H1 (cell line): Measurements from ENCODE around the gene MST1R. TPM values are rescaled to one million over a fixed set of nuclear protein-coding genes. Genes with fewer than 3 reads are reported as not detected.

ENCODE experiments used
- CTCF ChIA-PET: fragments of 300-600 bp; sonication (Branson Sonifier 250); formaldehyde crosslinking; loops from one replicate; lab custom pipeline; 2021; ENCODE audit not compliant: partially characterized antibody; lab: Charles Lee
- POLR2A ChIA-PET: fragments of 300-600 bp; sonication (Branson Sonifier 250); formaldehyde crosslinking; loops from one replicate; lab custom pipeline; 2021; ENCODE audit warnings: inconsistent platforms; ENCODE audit not compliant: partially characterized antibody; lab: Charles Lee
- DNase-seq, 2 experiments: peaks; one replicate each; pipeline versions ENCODE4 v3.0.0 to v3.0.0-alpha.2; 2010 to 2022; ENCODE audit warnings: low spot score in 2 of 2, low read depth in 1 of 2, mixed read lengths in 1 of 2
- FAIRE-seq: peaks from 2 replicates; lab custom pipeline; 2011; peaks lifted over from hg19 to GRCh38; lab: Jason Lieb, UNC
- H2AFZ ChIP-seq: 2 replicates; pipeline ENCODE4 v1.8.1; 2012; ENCODE audit warnings: low read length, inconsistent platforms
- H2AK5ac ChIP-seq: 2 replicates; pipeline ENCODE4 v1.6.1; 2013; ENCODE audit warnings: low read depth, low read length
- H2BK120ac ChIP-seq: replicated peaks from 2 replicates; pipeline ENCODE3; 2013; ENCODE audit warnings: low read depth, low read length, inconsistent platforms
- H2BK12ac ChIP-seq: 2 replicates; pipeline ENCODE4 v1.6.1; 2013; ENCODE audit warnings: low read depth, low read length
- H2BK15ac ChIP-seq: 2 replicates; pipeline ENCODE4 v1.6.1; 2013; ENCODE audit warnings: low read length
- H2BK20ac ChIP-seq: 2 replicates; pipeline ENCODE4 v1.6.1; 2013; ENCODE audit warnings: low read length
- H2BK5ac ChIP-seq: 2 replicates; pipeline ENCODE4 v1.6.1; 2013; ENCODE audit warnings: low read depth, low read length
- H3K14ac ChIP-seq: 2 replicates; pipeline ENCODE4 v1.6.1; 2013; ENCODE audit warnings: inconsistent platforms; ENCODE audit not compliant: insufficient read length
- H3K18ac ChIP-seq: 2 replicates; pipeline ENCODE4 v1.6.1; 2013; ENCODE audit warnings: low read length; ENCODE audit errors: extremely low read depth
- H3K23ac ChIP-seq: 2 replicates; pipeline ENCODE4 v1.6.1; 2013; ENCODE audit warnings: inconsistent platforms; ENCODE audit not compliant: insufficient read length
- H3K23me2 ChIP-seq: 2 replicates; pipeline ENCODE4 v1.6.1; 2013; ENCODE audit warnings: low read depth, low read length
- H3K27ac ChIP-seq: 2 replicates; pipeline ENCODE4 v1.6.1; 2011; ENCODE audit warnings: low read depth, low read length, inconsistent platforms
- H3K27me3 ChIP-seq, 4 experiments: replicated peaks in 1 of 4; 1 replicate in 1 of 4; 2 replicates in 3 of 4; pipeline versions ENCODE4 v1.6.1 to v1.8.1; 2011 to 2013; ENCODE audit warnings: low read length in 3 of 4, mild to moderate bottlenecking in 3 of 4, inconsistent platforms in 2 of 4, mixed read lengths in 2 of 4, moderate library complexity in 1 of 4; ENCODE audit not compliant: control insufficient read depth in 3 of 4, insufficient read depth in 3 of 4; ENCODE audit errors: extremely low read depth in 1 of 4
- H3K36me3 ChIP-seq, 4 experiments: 2 replicates each; pipeline versions ENCODE4 v1.6.1 to v1.8.1; 2011 to 2013; ENCODE audit warnings: mild to moderate bottlenecking in 4 of 4, low read length in 3 of 4, moderate library complexity in 2 of 4, control low read depth in 1 of 4, inconsistent platforms in 1 of 4; ENCODE audit not compliant: insufficient read depth in 4 of 4, control insufficient read depth in 2 of 4
- H3K4ac ChIP-seq: replicated peaks from 2 replicates; pipeline ENCODE3; 2013; ENCODE audit warnings: low read length, low read depth, mixed read lengths, inconsistent platforms; ENCODE audit not compliant: insufficient read length
- H3K4me1 ChIP-seq, 4 experiments: replicated peaks in 1 of 4; 1 replicate in 1 of 4; 2 replicates in 3 of 4; pipeline versions ENCODE4 v1.6.1 to v1.8.1; 2011 to 2013; ENCODE audit warnings: low read length in 3 of 4, inconsistent platforms in 2 of 4, mixed read lengths in 1 of 4; ENCODE audit not compliant: insufficient read depth in 4 of 4, control insufficient read depth in 3 of 4
- H3K4me2 ChIP-seq, 2 experiments: 2 replicates each; pipeline versions ENCODE4 v1.6.1 to v1.8.1; 2011 to 2013; ENCODE audit warnings: low read depth in 2 of 2, low read length in 2 of 2, control low read depth in 1 of 2, inconsistent platforms in 1 of 2, mild to moderate bottlenecking in 1 of 2; ENCODE audit not compliant: insufficient read depth in 1 of 2
- H3K4me3 ChIP-seq, 4 experiments: fragments of 200-600, 300-600 bp in 1 of 4; sonication (generic), shearing (Covaris generic), sonication (Bioruptor Twin) in 1 of 4; 2 replicates each; pipeline versions ENCODE4 v1.5.1 to v1.8.1; 2011 to 2016; ENCODE audit warnings: low read length in 4 of 4, low read depth in 3 of 4, control low read depth in 2 of 4, inconsistent platforms in 2 of 4, mild to moderate bottlenecking in 2 of 4, mixed read lengths in 1 of 4, moderate library complexity in 1 of 4; ENCODE audit not compliant: insufficient read depth in 2 of 4; ENCODE audit errors: extremely low read depth in 1 of 4
- H3K56ac ChIP-seq: replicated peaks from 2 replicates; pipeline ENCODE3; 2013; ENCODE audit warnings: low read depth, mild to moderate bottlenecking, mixed read lengths, low read length, inconsistent platforms; ENCODE audit not compliant: insufficient read length
- H3K79me1 ChIP-seq: 2 replicates; pipeline ENCODE4 v1.6.1; 2013; ENCODE audit warnings: low read depth, low read length, control low read depth
- H3K79me2 ChIP-seq, 2 experiments: 2 replicates each; pipeline versions ENCODE4 v1.6.1 to v1.8.1; 2012 to 2013; ENCODE audit warnings: low read length in 2 of 2, mild to moderate bottlenecking in 2 of 2, inconsistent platforms in 1 of 2; ENCODE audit not compliant: insufficient read depth in 2 of 2, control insufficient read depth in 1 of 2
- H3K9ac ChIP-seq, 4 experiments: replicated peaks in 1 of 4; 1 replicate in 1 of 4; 2 replicates in 3 of 4; pipeline versions ENCODE4 v1.6.1 to v1.8.1; 2011 to 2013; ENCODE audit warnings: low read depth in 3 of 4, low read length in 3 of 4, control low read depth in 2 of 4, mild to moderate bottlenecking in 2 of 4, moderate library complexity in 2 of 4, inconsistent platforms in 1 of 4; ENCODE audit errors: extremely low read depth in 1 of 4
- H3K9me3 ChIP-seq, 2 experiments: 2 replicates each; pipeline versions ENCODE4 v1.6.1 to v1.8.1; 2012 to 2013; ENCODE audit warnings: mild to moderate bottlenecking in 2 of 2, moderate library complexity in 2 of 2, control low read depth in 1 of 2, inconsistent platforms in 1 of 2, low read depth in 1 of 2, low read length in 1 of 2, mixed read lengths in 1 of 2; ENCODE audit not compliant: insufficient read depth in 2 of 2
- H4K20me1 ChIP-seq, 2 experiments: replicated peaks in 1 of 2; 2 replicates each; pipeline versions ENCODE3 to v1.8.1; 2011 to 2013; ENCODE audit warnings: inconsistent platforms in 2 of 2, low read length in 2 of 2, mild to moderate bottlenecking in 1 of 2; ENCODE audit not compliant: insufficient read depth in 2 of 2, control insufficient read depth in 1 of 2
- H4K5ac ChIP-seq: 2 replicates; pipeline ENCODE4 v1.6.1; 2013; ENCODE audit warnings: low read length, low read depth, mixed read lengths, inconsistent platforms; ENCODE audit not compliant: insufficient read length
- H4K8ac ChIP-seq: 2 replicates; pipeline ENCODE4 v1.8.0; 2013; ENCODE audit warnings: mild to moderate bottlenecking, moderate library complexity, low read length, inconsistent platforms; ENCODE audit not compliant: insufficient read depth; ENCODE audit errors: extremely low read depth
- H4K91ac ChIP-seq: replicated peaks from 2 replicates; pipeline ENCODE3; 2013; ENCODE audit warnings: low read length, mixed read lengths, inconsistent platforms; ENCODE audit not compliant: insufficient read length
- SAP30 ChIP-seq: fragments of 300-600 bp; sonication (generic); IDR thresholded peaks from 2 replicates; pipeline ENCODE4 v1.7.1; 2012; ENCODE audit warnings: low read length, moderate library complexity, mild to moderate bottlenecking, inconsistent platforms; ENCODE audit not compliant: insufficient read depth, insufficient replicate concordance
- WGBS, 2 experiments: shearing (Covaris generic) in 1 of 2; methylation state at CpG; one replicate each; pipeline versions ENCODE4 v1.1.6 to v1.1.7; 2013 to 2015; ENCODE audit warnings: low lambda C conversion rate in 2 of 2, mixed read lengths in 2 of 2, inconsistent platforms in 1 of 2, low coverage in 1 of 2, missing lambda C conversion rate in 1 of 2; ENCODE audit not compliant: insufficient replicate concordance in 2 of 2, insufficient coverage in 1 of 2, insufficient read length in 1 of 2; ENCODE audit errors: extremely low coverage in 1 of 2, missing lambda C conversion rate in 1 of 2; 5-methylcytosine and 5-hydroxymethylcytosine counted together
- polyA plus RNA-seq, 7 experiments: library from polyadenylated mRNA; depleted of rRNA in 3 of 7; stranded (reverse) in 5 of 7; unstranded in 2 of 7; fragments of >200 nt in 5 of 7; fragments of 200-250 nt in 2 of 7; gene quantifications; 1 replicate in 5 of 7; 2 replicates in 1 of 7; 4 replicates in 1 of 7; pipeline versions ENCODE4 v1.2.1 to v1.2.3, GENCODE V29; 2011 to 2013; ENCODE audit warnings: missing spikeins in 2 of 7, mixed read lengths in 2 of 7
- total RNA-seq: library from RNA; stranded (reverse); fragmentation: NEBNext Ultra II Directional; extraction: Animal tissue kit (Norgen Biotek cat#: 25700); gene quantifications from 2 replicates; pipeline ENCODE4 v1.2.1, GENCODE V29; 2021

Gene MST1R
- total and polyA plus RNA-seq, 2 of the 8 experiments (the other 6 are each of a cell fraction or from before 2014, with no cell fraction given), result 4.8 to 7.6 TPM

DNA sequence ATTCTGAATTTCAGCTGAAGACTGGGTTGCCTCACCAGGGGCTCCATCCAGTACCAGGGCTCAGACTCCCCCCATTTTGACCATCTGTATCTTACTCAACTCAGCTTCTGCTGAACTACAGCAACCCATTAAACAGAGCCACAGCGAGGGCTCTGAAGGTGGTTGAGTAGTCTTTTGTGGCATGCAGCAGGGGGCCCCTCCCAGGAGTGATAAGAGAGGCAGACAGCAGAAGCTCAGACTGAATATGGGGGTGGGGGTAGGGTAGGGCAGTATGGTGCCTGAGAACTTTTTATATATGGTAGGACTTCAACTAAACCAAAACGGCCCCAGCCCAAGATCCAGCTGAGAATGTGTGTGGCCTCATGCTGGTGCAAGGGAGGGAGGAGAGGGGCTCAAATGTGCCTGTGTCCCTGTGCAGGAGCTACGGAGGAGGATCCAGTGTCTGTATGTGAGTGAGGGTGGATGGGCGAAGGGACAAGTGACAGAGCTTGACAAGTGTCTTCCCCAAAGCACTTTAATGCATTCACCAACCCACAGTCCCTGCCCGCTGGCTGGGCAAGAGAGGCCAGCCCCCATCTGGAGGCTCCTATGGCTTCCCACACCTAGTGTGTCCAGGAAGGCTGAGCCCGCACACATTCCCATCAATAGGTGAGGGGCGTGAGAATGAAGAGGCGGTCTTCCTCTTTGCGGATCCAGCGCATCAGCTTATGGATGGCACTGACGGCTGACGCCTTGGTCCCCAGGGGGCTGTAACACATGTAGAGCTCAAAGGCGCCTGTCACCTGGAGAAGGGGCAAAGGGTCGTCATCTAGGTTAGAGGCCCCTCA is 4.9 kb upstream of the MST1R start:
- no peak overlapping the region for H2AK5ac ChIP-seq
- no peaks in the 10 kb centered on the region for H3K9me3 ChIP-seq
- no peak for TF ChIP-seq SAP30
- no peak overlapping the region for H2BK5ac ChIP-seq
- H3K4ac ChIP-seq, result no peak overlapping the region
- no peak overlapping the region for H3K56ac ChIP-seq
- no peaks in the 10 kb centered on the region for H3K79me1 ChIP-seq
- no peak overlapping the region for H3K14ac ChIP-seq
- FAIRE-seq (no peak), DNase-seq (no peak)
- H2AFZ ChIP-seq, result no peak overlapping the region
- H3K4me3 ChIP-seq, result no peak overlapping the region
- H3K23ac ChIP-seq, result no peak overlapping the region
- H2BK20ac ChIP-seq, result peak overlapping the region; percentile 52; the same call in 1 of the 2 replicates
- H4K5ac ChIP-seq, result no peak overlapping the region
- no peak overlapping the region for H4K91ac ChIP-seq
- H2BK120ac ChIP-seq, result no peak overlapping the region
- 89% methylated on average over 14 of the region's 14 CpGs; no CpG with 5 or more reads in 1 of the 2 experiments for WGBS, 2 experiments
- H4K20me1 ChIP-seq, result peaks cover 0 to 7% of the 10 kb centered on the region in 2 experiments
- H2BK15ac ChIP-seq, result no peak overlapping the region
- H3K4me1 ChIP-seq, result peaks cover 5 to 43% (median 26%) of the 10 kb centered on the region in 4 experiments
- ChIA-PET CTCF (interaction anchor here (0.7 to 16.1 kb wide), 20 partner anchors 9 to 208 kb away, joined by 3 to 306 read pairs (median 6); partner anchors contain the start of genes INKA1, MON1A and RBM6), POLR2A (interaction anchor here (1.0 to 1.6 kb wide), 5 partner anchors 11 to 40 kb away, joined by 3 to 8 read pairs (median 6); partner anchors contain the start of gene MON1A)
- no peaks in the 10 kb centered on the region for H3K36me3 ChIP-seq
- H3K27me3 ChIP-seq, result peaks cover 0 to 18% (median 14%) of the 10 kb centered on the region in 4 experiments; a peak in 5 of 7 replicates
- no peak overlapping the region for H3K27ac ChIP-seq
- no peak overlapping the region for H3K18ac ChIP-seq
- no peaks in the 10 kb centered on the region for H3K79me2 ChIP-seq
- H4K8ac ChIP-seq, result no peak overlapping the region; the same call in 1 of the 2 replicates
- no peak overlapping the region; the same call in 1 of the 2 replicates for H2BK12ac ChIP-seq
- H3K9ac ChIP-seq, result no peak overlapping the region
- peaks cover 8% of the 10 kb centered on the region; the same call in 1 of the 2 replicates for H3K23me2 ChIP-seq
- H3K4me2 ChIP-seq, result no peak overlapping the region
